DOHH2 (cell line): Measurements from ENCODE around the gene KIF16B.

Source experiments
- H3F3A ChIP-seq: fragments of 200-600 bp; sonication (generic), shearing (Covaris generic); 2 replicates; pipeline ENCODE4 v1.6.0; 2016; ENCODE audit warnings: antibody characterized with exemption, mild to moderate bottlenecking; ENCODE audit not compliant: control insufficient read depth, insufficient read depth
- H3K27ac ChIP-seq: fragments of 200-600 bp; sonication (generic); 2 replicates; pipeline ENCODE4 v1.5.1; 2014; ENCODE audit warnings: low read depth, mild to moderate bottlenecking, low read length, moderate library complexity
- H3K27me3 ChIP-seq: fragments of 200-600 bp; sonication (generic); 2 replicates; pipeline ENCODE4 v1.6.1; 2014; ENCODE audit warnings: mild to moderate bottlenecking, low read length, mixed read lengths; ENCODE audit not compliant: control insufficient read depth
- H3K36me3 ChIP-seq: fragments of 200-600 bp; sonication (generic); 2 replicates; pipeline ENCODE4 v1.6.1; 2014; ENCODE audit warnings: mild to moderate bottlenecking, low read length, moderate library complexity, mixed read lengths; ENCODE audit not compliant: control insufficient read depth
- H3K4me1 ChIP-seq: fragments of 200-600 bp; sonication (generic); 2 replicates; pipeline ENCODE4 v1.6.1; 2014; ENCODE audit warnings: mild to moderate bottlenecking, low read length, mixed read lengths; ENCODE audit not compliant: control insufficient read depth
- H3K4me2 ChIP-seq: fragments of 200-600 bp; sonication (generic); 2 replicates; pipeline ENCODE4 v1.6.0; 2014; ENCODE audit warnings: mild to moderate bottlenecking, low read length, moderate library complexity
- H3K4me3 ChIP-seq: fragments of 200-600 bp; sonication (generic); 2 replicates; pipeline ENCODE4 v1.5.1; 2014; ENCODE audit warnings: mild to moderate bottlenecking, low read length, mixed read lengths
- H3K79me2 ChIP-seq: fragments of 200-600 bp; sonication (generic); 2 replicates; pipeline ENCODE4 v1.6.1; 2014; ENCODE audit warnings: mild to moderate bottlenecking, low read length, mixed read lengths; ENCODE audit not compliant: control insufficient read depth
- H3K9me2 ChIP-seq: fragments of 200-600 bp; sonication (generic); replicated peaks from 2 replicates; pipeline ENCODE4 v1.6.1; 2014; ENCODE audit warnings: mild to moderate bottlenecking, low read length, mixed read lengths; ENCODE audit not compliant: control insufficient read depth
- H3K9me3 ChIP-seq: fragments of 200-600 bp; sonication (generic); 2 replicates; pipeline ENCODE4 v1.6.1; 2014; ENCODE audit warnings: antibody characterized with exemption, low read length, mixed read lengths; ENCODE audit not compliant: control insufficient read depth, insufficient read depth
- H4K20me1 ChIP-seq: fragments of 200-600 bp; sonication (generic); 2 replicates; pipeline ENCODE4 v1.6.0; 2014; ENCODE audit warnings: low read depth, mild to moderate bottlenecking, antibody characterized with exemption, low read length, moderate library complexity; ENCODE audit not compliant: control insufficient read depth, insufficient read depth
- CTCF ChIP-seq: fragments of 200-600 bp; sonication (generic); IDR thresholded peaks from one replicate; pipeline ENCODE4 v1.5.1; 2014; ENCODE audit warnings: antibody characterized with exemption, mild to moderate bottlenecking, low read depth, low read length; ENCODE audit not compliant: poor library complexity, severe bottlenecking
- EZH2phosphoT487 ChIP-seq: fragments of 200-600 bp; sonication (generic); IDR thresholded peaks from 2 replicates; pipeline ENCODE4 v1.6.1; 2017; ENCODE audit warnings: borderline replicate concordance, mild to moderate bottlenecking, antibody characterized with exemption, low read length, moderate library complexity, mixed read lengths

KIF16B gene

DNA sequence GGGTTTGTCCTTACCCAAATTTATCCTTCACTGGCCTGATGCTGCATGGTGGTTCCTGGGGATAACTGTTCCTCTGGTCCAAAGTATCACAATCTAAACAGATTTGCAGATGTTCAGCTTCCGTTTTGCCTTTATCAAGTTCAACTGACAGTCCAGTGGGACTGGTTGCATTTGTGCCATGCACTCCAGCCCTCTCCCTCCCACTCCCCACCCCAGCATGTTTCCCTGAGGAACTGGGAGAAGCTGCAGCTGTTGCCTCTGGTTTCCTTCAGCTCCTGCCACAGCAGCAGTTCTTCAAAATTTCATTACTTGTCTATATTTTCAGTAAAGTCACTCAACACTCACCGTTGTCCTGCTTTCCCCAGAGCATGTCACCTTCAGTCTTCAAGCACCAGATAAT lies 39.5 kb upstream of the KIF16B start:
- Histone ChIP-seq H3K4me2 (no peak overlapping the region), H3K79me2 (no peaks in the 10 kb centered on the region)
- TF ChIP-seq EZH2phosphoT487 (no peak), CTCF (no peak)

GRCh38 chr20:16611817-16612216 lies 38.6 kb upstream of the KIF16B start:
- Histone ChIP-seq H3K9me2 (no peaks in the 10 kb centered on the region), H3K27me3 (peaks cover 7% of the 10 kb centered on the region; the same call in 1 of the 2 replicates), H3K79me2 (no peaks in the 10 kb centered on the region), H3F3A (no peaks in the 10 kb centered on the region), H3K4me2 (no peak overlapping the region), H3K36me3 (no peaks in the 10 kb centered on the region), H3K4me3 (no peak overlapping the region), H3K27ac (no peak overlapping the region), H4K20me1 (no peaks in the 10 kb centered on the region), H3K9me3 (no peaks in the 10 kb centered on the region), H3K4me1 (no peaks in the 10 kb centered on the region)
- TF ChIP-seq CTCF (no peak), EZH2phosphoT487 (no peak)

More for the DNA sequence above, 39.5 kb upstream of the KIF16B start:
- H3K4me1 ChIP-seq, result no peaks in the 10 kb centered on the region
- no peaks in the 10 kb centered on the region for H4K20me1 ChIP-seq
- H3F3A ChIP-seq, result no peaks in the 10 kb centered on the region
- H3K27ac ChIP-seq, result no peak overlapping the region
- H3K9me2 ChIP-seq, result no peaks in the 10 kb centered on the region
- H3K4me3 ChIP-seq, result no peak overlapping the region
- peaks cover 7% of the 10 kb centered on the region; the same call in 1 of the 2 replicates for H3K27me3 ChIP-seq
- no peaks in the 10 kb centered on the region for H3K9me3 ChIP-seq
- H3K36me3 ChIP-seq, result no peaks in the 10 kb centered on the region

- no peaks in the 10 kb centered on the region for H3K79me2 ChIP-seq
- no peak for TF ChIP-seq EZH2phosphoT487
- no peak for TF ChIP-seq CTCF
- no peak overlapping the region for H3K27ac ChIP-seq
- no peaks in the 10 kb centered on the region for H3K9me2 ChIP-seq
- H3K4me1 ChIP-seq, result no peaks in the 10 kb centered on the region
- no peaks in the 10 kb centered on the region for H3K9me3 ChIP-seq
- no peaks in the 10 kb centered on the region for H4K20me1 ChIP-seq
- H3K27me3 ChIP-seq, result peaks cover 7% of the 10 kb centered on the region; the same call in 1 of the 2 replicates
- H3K36me3 ChIP-seq, result no peaks in the 10 kb centered on the region
- H3K4me2 ChIP-seq, result no peak overlapping the region
- no peaks in the 10 kb centered on the region for H3F3A ChIP-seq
- no peak overlapping the region for H3K4me3 ChIP-seq
Measured at GRCh38 chr20:16609066-16609465, 35.8 kb upstream of the KIF16B start.

DNA sequence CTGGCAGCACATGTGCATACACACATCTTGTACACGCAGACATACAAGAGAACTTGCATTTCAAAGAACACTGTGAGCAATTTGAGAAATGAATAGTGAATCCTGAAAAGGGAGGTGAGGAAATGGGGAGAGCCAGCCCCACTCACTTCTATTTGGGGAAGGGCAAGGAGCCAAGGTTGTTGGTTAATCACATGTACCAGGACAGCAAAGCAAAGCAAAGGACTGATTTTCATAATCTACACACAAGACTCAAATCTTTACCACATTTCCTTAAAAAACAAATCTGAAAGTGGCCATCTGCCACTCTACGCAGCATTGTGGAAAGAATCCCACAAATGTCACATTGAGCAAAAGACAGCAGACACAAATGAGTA lies 35.0 kb upstream of the KIF16B start:
- no peaks in the 10 kb centered on the region for H3K9me3 ChIP-seq
- H3K4me1 ChIP-seq, result no peaks in the 10 kb centered on the region
- H4K20me1 ChIP-seq, result no peaks in the 10 kb centered on the region
- peaks cover 7% of the 10 kb centered on the region; the same call in 1 of the 2 replicates for H3K27me3 ChIP-seq
- H3K4me3 ChIP-seq, result no peak overlapping the region
- no peak overlapping the region for H3K27ac ChIP-seq
- H3K79me2 ChIP-seq, result no peaks in the 10 kb centered on the region
- H3K36me3 ChIP-seq, result no peaks in the 10 kb centered on the region
- no peaks in the 10 kb centered on the region for H3K9me2 ChIP-seq
- H3K4me2 ChIP-seq, result no peak overlapping the region
- H3F3A ChIP-seq, result no peaks in the 10 kb centered on the region
- no peak for TF ChIP-seq EZH2phosphoT487
